Stimulated activated CD4-positive, alpha-beta T cell treated with anti-CD3 and anti-CD28 coated beads, TNF-alpha, amount 100 ng/mL, for 24 hours (primary cell): ENCODE results near the gene RASGRF1.
"Not testable (repeated sequence)": the region's sequence is repeated elsewhere in the genome, so short reads cannot be mapped to it uniquely, and the experiment has no call there.

ENCODE experiments used
- DNase-seq, 3 experiments: peaks; one replicate each; pipeline ENCODE4 v3.0.0-alpha.2; 2020; ENCODE audit warnings: low read depth in 3 of 3

The RASGRF1 gene

GRCh38 chr15:79090487-79091203 is at the start of gene RASGRF1:
Gene RASGRF1 (minus strand): TSS chr15:79090780. CDS start chr15:79090498, 282 bp downstream.
- DNase-seq = no peak

- no peak for DNase-seq
Measured at GRCh38 chr15:79136434-79137046, 46.0 kb upstream of the RASGRF1 start.

- no peak for DNase-seq
Measured at GRCh38 chr15:79133309-79133708, 42.7 kb upstream of the RASGRF1 start.

- no peak for DNase-seq
Measured at GRCh38 chr15:79132770-79133169, 42.2 kb upstream of the RASGRF1 start.

GRCh38 chr15:79132361-79132760 is 41.8 kb upstream of the RASGRF1 start:
- no peak for DNase-seq

- no peak for DNase-seq
Measured at GRCh38 chr15:79130535-79131130, 40.1 kb upstream of the RASGRF1 start.

GRCh38 chr15:79129235-79129634 is 38.7 kb upstream of the RASGRF1 start:
- DNase-seq = no peak

GRCh38 chr15:79128556-79128955 is 38.0 kb upstream of the RASGRF1 start:
- no peak for DNase-seq

GRCh38 chr15:79124388-79124787 is 33.8 kb upstream of the RASGRF1 start:
- no peak for DNase-seq

GRCh38 chr15:79122991-79123390 is 32.4 kb upstream of the RASGRF1 start:
- no peak for DNase-seq

GRCh38 chr15:79122391-79122790 is 31.8 kb upstream of the RASGRF1 start:
- no peak for DNase-seq

- DNase-seq = no peak
Measured at GRCh38 chr15:79121571-79121970, 31.0 kb upstream of the RASGRF1 start.

GRCh38 chr15:79117442-79118204 is 27.0 kb upstream of the RASGRF1 start:
- no peak for DNase-seq

GRCh38 chr15:79116771-79117170 is 26.2 kb upstream of the RASGRF1 start:
- no peak for DNase-seq

- DNase-seq = no peak
Measured at GRCh38 chr15:79115986-79116665, 25.5 kb upstream of the RASGRF1 start.

GRCh38 chr15:79113831-79114230 is 23.3 kb upstream of the RASGRF1 start:
- no peak for DNase-seq

GRCh38 chr15:79111404-79111803 is 20.8 kb upstream of the RASGRF1 start:
- DNase-seq = not testable (repeated sequence)

- no peak for DNase-seq
Measured at GRCh38 chr15:79105141-79105540, 14.6 kb upstream of the RASGRF1 start.

- DNase-seq = no peak
Measured at GRCh38 chr15:79102595-79102994, 12.0 kb upstream of the RASGRF1 start.

GRCh38 chr15:79101866-79102581 is 11.4 kb upstream of the RASGRF1 start:
- DNase-seq = no peak

GRCh38 chr15:79099692-79100091 is 9.1 kb upstream of the RASGRF1 start:
- no peak for DNase-seq
